Sigmoid colon (tissue), 7 donors: ENCODE data around the gene NRGN. TPM values are rescaled to one million over a fixed set of nuclear protein-coding genes. Genes with fewer than 3 reads are reported as not detected.

ENCODE experiments used
- DNase-seq: peaks from one replicate; pipeline ENCODE4 v3.0.0-alpha.2; 2019
- H3K27ac ChIP-seq, 4 donors: fragments of 200-600 bp; sonication (generic); one replicate each; pipeline ENCODE4 v1.5.1; 2016 to 2019; ENCODE audit warnings: mild to moderate bottlenecking in 1 of 4
- H3K27me3 ChIP-seq, 3 donors: fragments of 200-600 bp; sonication (generic); one replicate each; pipeline ENCODE4 v1.5.1; 2019; ENCODE audit warnings: mild to moderate bottlenecking in 1 of 3
- H3K36me3 ChIP-seq, 4 donors: fragments of 200-600 bp; sonication (generic); one replicate each; pipeline ENCODE4 v1.5.1; 2016 to 2019
- H3K4me1 ChIP-seq, 4 donors: fragments of 200-600 bp; sonication (generic); one replicate each; pipeline ENCODE4 v1.5.1; 2017 to 2019
- H3K4me3 ChIP-seq, 4 donors: fragments of 200-600 bp; sonication (generic); one replicate each; pipeline ENCODE4 v1.5.1; 2017 to 2019; ENCODE audit warnings: mild to moderate bottlenecking in 2 of 4, moderate library complexity in 1 of 4
- H3K9me3 ChIP-seq, 4 donors: fragments of 200-600 bp in 3 of 4; sonication (generic) in 3 of 4; one replicate each; pipeline versions ENCODE4 v1.5.1 to v1.6.1; 2013 to 2019
- EP300 ChIP-seq, 4 donors: sonication (generic); formaldehyde crosslinking; IDR thresholded peaks; one replicate each; pipeline ENCODE4 v1.6.1; 2017; ENCODE audit warnings: antibody characterized with exemption in 4 of 4
- POLR2A ChIP-seq, 2 donors: fragments of 450-650 bp; IDR thresholded peaks; one replicate each; pipeline ENCODE4 v1.6.1; 2016; ENCODE audit warnings: antibody characterized with exemption in 2 of 2, mild to moderate bottlenecking in 2 of 2, moderate library complexity in 2 of 2
- POLR2AphosphoS5 ChIP-seq, 4 donors: sonication (generic); formaldehyde crosslinking; IDR thresholded peaks; one replicate each; pipeline ENCODE4 v1.6.1; 2017; ENCODE audit warnings: antibody characterized with exemption in 4 of 4
- WGBS, 2 donors: extraction: QIAGEN DNeasy Blood & Tissue Kit; methylation state at CpG; one replicate each; pipeline ENCODE4 v1.1.7; 2013; 5-methylcytosine and 5-hydroxymethylcytosine counted together
- intact Hi-C: fragments of 100-400 bp; cut with DNase I; formaldehyde crosslinking; loops from one replicate; pipeline ENCODE4 v1.15.1; 2023
- polyA plus RNA-seq, 3 donors: library from polyadenylated mRNA; stranded (reverse); fragments of 200-250 nt; gene quantifications; one replicate each; pipeline ENCODE4 v1.2.3, GENCODE V29; 2013
- total RNA-seq, 4 donors: library from RNA; depleted of rRNA; stranded (reverse); fragments of >200 nt; gene quantifications; one replicate each; pipeline ENCODE4 v1.1.0, GENCODE V29; 2016
- TF ChIP-seq, protein P1 (sequence below), 4 experiments: fragments of 450-650 bp in 3 of 4; fragments of 200-600 bp in 1 of 4; IDR thresholded peaks; one replicate each; pipeline ENCODE4 v1.5.1; 2016 to 2019; ENCODE audit warnings: antibody characterized with exemption in 4 of 4, mild to moderate bottlenecking in 3 of 4, moderate library complexity in 2 of 4
- donor health status: healthy with polysubstance abuse.
- donor health status: Bipolar disorder and iron deficiency.
- donor health status: healthy.

The NRGN gene
- total and polyA plus RNA-seq, 7 donors: 0.95 to 7.4 (median 1.3) TPM; not detected in 2

DNA sequence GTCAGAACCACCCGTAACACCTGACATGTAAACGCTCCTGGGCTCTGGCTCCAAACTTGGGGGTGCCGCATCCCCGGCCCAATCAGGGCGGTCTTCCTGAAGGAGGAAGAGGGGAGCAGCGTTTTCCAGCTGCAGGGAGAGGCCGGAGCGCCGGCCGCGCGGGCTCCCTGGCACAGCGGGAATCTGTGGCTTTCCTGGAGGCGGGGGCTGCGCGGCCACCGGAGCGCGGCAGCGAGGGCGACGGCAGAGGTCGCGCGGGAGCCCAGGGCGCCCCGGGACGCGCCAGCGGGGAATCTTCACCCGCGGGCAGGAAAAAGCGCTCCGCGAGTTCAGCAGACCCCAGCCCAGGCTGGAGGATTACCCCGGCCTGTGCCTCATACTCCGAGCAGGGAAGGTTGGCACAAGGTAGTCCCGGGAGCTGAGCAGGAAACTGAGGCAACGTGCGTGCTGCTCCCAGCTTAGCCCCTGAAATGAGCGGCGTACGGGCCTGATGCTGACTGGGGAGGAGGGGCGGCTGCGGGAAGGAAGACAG lies 22.9 kb downstream of the NRGN start:
- peaks cover 42 to 61% (median 51%) of the 10 kb centered on the region in 3 donors for H3K27me3 ChIP-seq
- intact Hi-C loops: loop anchor here (2.0 kb wide), 3 partner anchors 38 to 94 kb away; partner anchors contain the start of gene MSANTD2
- peaks cover 0 to 47% (median 44%) of the 10 kb centered on the region in 4 donors for H3K4me1 ChIP-seq
- WGBS, 2 donors: 1% methylated on average over 45 of the region's 45 CpGs
- DNase-seq: no peak
- peak overlapping the region; percentile 6 to 45 (median 42) for H3K4me3 ChIP-seq
- H3K9me3 ChIP-seq: no peaks in the 10 kb centered on the region
- TF ChIP-seq POLR2AphosphoS5 (IDR thresholded peaks at IDR 0.05) (no peak), EP300 (IDR thresholded peaks at IDR 0.05) (no peak), POLR2A (IDR thresholded peaks at IDR 0.05) (no peak)
- TF ChIP-seq, protein P1, sequence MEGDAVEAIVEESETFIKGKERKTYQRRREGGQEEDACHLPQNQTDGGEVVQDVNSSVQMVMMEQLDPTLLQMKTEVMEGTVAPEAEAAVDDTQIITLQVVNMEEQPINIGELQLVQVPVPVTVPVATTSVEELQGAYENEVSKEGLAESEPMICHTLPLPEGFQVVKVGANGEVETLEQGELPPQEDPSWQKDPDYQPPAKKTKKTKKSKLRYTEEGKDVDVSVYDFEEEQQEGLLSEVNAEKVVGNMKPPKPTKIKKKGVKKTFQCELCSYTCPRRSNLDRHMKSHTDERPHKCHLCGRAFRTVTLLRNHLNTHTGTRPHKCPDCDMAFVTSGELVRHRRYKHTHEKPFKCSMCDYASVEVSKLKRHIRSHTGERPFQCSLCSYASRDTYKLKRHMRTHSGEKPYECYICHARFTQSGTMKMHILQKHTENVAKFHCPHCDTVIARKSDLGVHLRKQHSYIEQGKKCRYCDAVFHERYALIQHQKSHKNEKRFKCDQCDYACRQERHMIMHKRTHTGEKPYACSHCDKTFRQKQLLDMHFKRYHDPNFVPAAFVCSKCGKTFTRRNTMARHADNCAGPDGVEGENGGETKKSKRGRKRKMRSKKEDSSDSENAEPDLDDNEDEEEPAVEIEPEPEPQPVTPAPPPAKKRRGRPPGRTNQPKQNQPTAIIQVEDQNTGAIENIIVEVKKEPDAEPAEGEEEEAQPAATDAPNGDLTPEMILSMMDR (IDR thresholded peaks at IDR 0.05): no peak
- H3K27ac ChIP-seq: peak overlapping the region; percentile 54 to 76 (median 68)
- peaks cover 0 to 17% (median 7%) of the 10 kb centered on the region in 4 donors for H3K36me3 ChIP-seq

DNA sequence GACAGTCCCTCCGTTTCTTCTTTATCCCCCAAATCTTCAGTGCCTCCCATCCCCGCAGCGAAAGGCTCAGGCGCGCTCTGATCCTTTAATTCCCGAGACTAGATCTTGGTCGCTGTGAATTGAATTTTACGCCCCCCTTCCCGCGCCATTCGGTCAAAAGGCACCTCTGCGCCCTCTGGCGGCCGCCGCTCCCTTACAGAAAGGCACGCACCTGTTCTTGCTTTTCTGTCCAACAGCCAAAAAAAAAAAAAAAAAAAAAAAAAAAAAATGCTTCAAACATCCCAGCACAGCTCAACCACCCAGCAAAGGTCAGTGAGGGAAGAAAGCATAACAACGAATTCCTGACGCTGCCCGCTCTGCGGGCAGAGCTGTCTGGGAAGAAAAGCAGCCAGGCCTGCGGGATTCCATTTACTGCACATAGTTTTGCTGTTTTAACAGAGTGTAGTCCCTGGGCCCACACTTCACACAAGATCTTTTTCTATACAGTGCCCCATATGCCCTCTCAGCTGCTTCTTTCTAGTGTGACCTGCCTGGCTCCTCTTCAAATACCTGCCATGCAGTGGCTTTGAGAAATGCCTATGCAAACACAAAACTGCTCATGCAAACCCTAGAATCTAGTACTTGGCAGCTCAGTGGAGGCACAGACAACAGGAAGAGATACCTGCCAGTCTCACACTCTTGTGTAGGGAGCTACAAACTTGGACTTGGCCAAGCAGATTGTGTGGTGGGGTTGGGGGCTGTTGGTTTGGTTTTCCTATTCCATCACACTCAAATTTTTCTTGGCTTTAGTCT lies 23.6 kb downstream of the NRGN start:
- Histone ChIP-seq H3K9me3 (no peaks in the 10 kb centered on the region), H3K36me3 (peaks cover 0 to 21% (median 8%) of the 10 kb centered on the region in 4 donors), H3K27me3 (peaks cover 39 to 54% (median 44%) of the 10 kb centered on the region in 3 donors), H3K4me3 (peak overlapping the region; percentile 6 to 45 (median 42)), H3K4me1 (peaks cover 0 to 43% (median 40%) of the 10 kb centered on the region in 4 donors), H3K27ac (peak overlapping the region; percentile 54 to 76 (median 68))
- 2 to 6% methylated on average over 21 of the region's 21 CpGs for WGBS, 2 donors
- intact Hi-C loops: loop anchor here (2.0 kb wide), 3 partner anchors 37 to 95 kb away; partner anchors contain the start of gene MSANTD2
- DNase-seq: peak; percentile 86
- TF ChIP-seq POLR2AphosphoS5 (IDR thresholded peaks at IDR 0.05): no peak
- no peak for TF ChIP-seq POLR2A (IDR thresholded peaks at IDR 0.05)
- no peak for TF ChIP-seq EP300 (IDR thresholded peaks at IDR 0.05)
- TF ChIP-seq, protein P1 (IDR thresholded peaks at IDR 0.05): peak; percentile 34 to 59 (median 58)

DNA sequence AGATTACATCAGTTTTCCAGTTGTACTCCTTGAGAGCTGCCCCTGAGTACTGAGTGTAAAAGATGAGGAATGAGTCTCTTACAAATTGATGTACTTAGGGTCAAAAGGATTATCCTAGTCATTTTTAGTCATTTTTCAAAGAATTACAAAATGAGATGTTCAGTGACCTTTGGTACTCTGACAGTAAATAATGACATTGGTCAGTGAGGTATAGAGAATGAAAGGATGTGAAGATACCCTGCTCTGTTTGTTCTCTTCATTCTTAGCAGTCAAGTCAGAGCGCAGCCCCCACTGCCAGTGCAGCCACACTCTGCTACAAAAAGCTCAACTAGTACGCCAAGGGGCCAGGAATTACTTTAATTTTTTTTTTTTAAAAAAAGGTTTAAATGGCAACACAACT lies 26.4 kb downstream of the NRGN start:
- Histone ChIP-seq H3K9me3 (no peaks in the 10 kb centered on the region), H3K4me1 (peaks cover 0 to 20% (median 16%) of the 10 kb centered on the region in 4 donors), H3K36me3 (peaks cover 0 to 40% (median 12%) of the 10 kb centered on the region in 4 donors), H3K27me3 (peaks cover 17 to 26% (median 18%) of the 10 kb centered on the region in 3 donors), H3K27ac (no peak overlapping the region), H3K4me3 (no peak overlapping the region)
- 96 to 97% methylated on average over 2 of the region's 2 CpGs for WGBS, 2 donors
- intact Hi-C loops: no loop called here
- DNase-seq: no peak
- TF ChIP-seq EP300 (IDR thresholded peaks at IDR 0.05) (no peak), POLR2AphosphoS5 (IDR thresholded peaks at IDR 0.05) (no peak), POLR2A (IDR thresholded peaks at IDR 0.05) (no peak)
- TF ChIP-seq, protein P1 (IDR thresholded peaks at IDR 0.05): no peak

DNA sequence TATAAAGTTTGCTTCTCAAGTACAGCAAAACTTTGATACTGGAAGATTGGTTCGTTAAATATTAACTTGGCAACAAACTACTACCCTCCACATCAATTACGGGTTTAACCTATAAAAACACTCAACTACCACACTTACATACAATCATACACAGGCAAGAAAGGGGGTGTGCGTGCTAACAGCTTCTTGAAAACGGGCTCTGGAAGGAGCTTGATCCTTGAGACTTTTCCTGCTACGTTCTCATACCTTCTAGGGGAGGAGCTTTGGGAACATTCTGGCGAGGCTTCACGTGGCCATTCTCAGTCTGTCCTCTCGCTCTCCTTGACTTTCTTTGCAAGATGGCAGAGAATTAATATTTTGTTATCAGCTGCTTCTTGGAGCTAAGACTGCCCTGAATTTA lies 29.2 kb downstream of the NRGN start:
- no peaks in the 10 kb centered on the region for H3K27me3 ChIP-seq
- TF ChIP-seq, protein P1 (IDR thresholded peaks at IDR 0.05): no peak
- TF ChIP-seq POLR2A (IDR thresholded peaks at IDR 0.05) (no peak), EP300 (IDR thresholded peaks at IDR 0.05) (no peak), POLR2AphosphoS5 (IDR thresholded peaks at IDR 0.05) (no peak)
- H3K4me1 ChIP-seq: no peaks in the 10 kb centered on the region
- H3K27ac ChIP-seq: no peak overlapping the region
- H3K4me3 ChIP-seq: no peak overlapping the region
- intact Hi-C loops: no loop called here
- H3K9me3 ChIP-seq: no peaks in the 10 kb centered on the region
- DNase-seq: no peak
- peaks cover 0 to 65% (median 15%) of the 10 kb centered on the region in 4 donors for H3K36me3 ChIP-seq
- 21 to 76% methylated on average over 8 of the region's 8 CpGs for WGBS, 2 donors
